Mucosa of descending colon (tissue), 3 donors: Measurements from ENCODE around the gene ATOSA. TPM values are rescaled to one million over a fixed set of nuclear protein-coding genes. Genes with fewer than 3 reads are reported as not detected.
A peak's percentile ranks its signal among the peaks of the same experiment; 100 is the strongest.

ENCODE experiments used
- ATAC-seq: fragments of 200-7000 bp; cut with Tn5 transposase; one replicate; pipeline ENCODE4 v1.9.1; 2020; ENCODE audit warnings: mild to moderate bottlenecking, moderate library complexity
- DNase-seq, 3 donors: peaks; one replicate each; pipeline ENCODE4 v3.0.0-alpha.2; 2020
- H3K36me3 ChIP-seq: fragments of 200-600 bp; one replicate; pipeline ENCODE4 v1.8.0; 2021; ENCODE audit warnings: low read depth, mild to moderate bottlenecking
- H3K4me1 ChIP-seq: fragments of 200-600 bp; one replicate; pipeline ENCODE4 v1.8.0; 2021; ENCODE audit warnings: low read depth, mild to moderate bottlenecking
- H3K4me3 ChIP-seq: fragments of 200-600 bp; one replicate; pipeline ENCODE4 v1.8.0; 2021; ENCODE audit warnings: mild to moderate bottlenecking
- H3K9me3 ChIP-seq: fragments of 200-600 bp; one replicate; pipeline ENCODE4 v1.8.0; 2021; ENCODE audit warnings: mild to moderate bottlenecking
- intact Hi-C, 2 donors: fragments of 100-400 bp; cut with DNase I in 1 of 2; cut with micrococcal nuclease in 1 of 2; formaldehyde crosslinking; loops; one replicate each; pipeline versions ENCODE4 v1.11.0 to v1.11.1; 2022; cut with DNase I, micrococcal nuclease
- total RNA-seq, 3 donors: library from RNA; stranded (reverse); fragmentation: NEBNext Ultra II Directional in 2 of 3; extraction: Animal tissue kit (Norgen Biotek cat#: 25700) in 2 of 3; gene quantifications; one replicate each; pipeline versions ENCODE4 v1.2.1 to v1.2.4, GENCODE V29; 2021 to 2023
- TF ChIP-seq, protein P1 (sequence below): fragments of 200-600 bp; IDR thresholded peaks from one replicate; pipeline ENCODE4 v1.8.0; 2022; ENCODE audit warnings: antibody characterized with exemption, mild to moderate bottlenecking
- donor health status: DM: no; HTN: no; CAD: no; lungs with moderate emphysema.
- donor health status: DM: no; HTN: no; CAD: no.
- donor health status: DM: no; HTN: yes; CAD: no.

ATOSA gene
- total RNA-seq, 3 donors from 2014 or later = 45.3 to 77.0 (median 53.1) TPM

DNA sequence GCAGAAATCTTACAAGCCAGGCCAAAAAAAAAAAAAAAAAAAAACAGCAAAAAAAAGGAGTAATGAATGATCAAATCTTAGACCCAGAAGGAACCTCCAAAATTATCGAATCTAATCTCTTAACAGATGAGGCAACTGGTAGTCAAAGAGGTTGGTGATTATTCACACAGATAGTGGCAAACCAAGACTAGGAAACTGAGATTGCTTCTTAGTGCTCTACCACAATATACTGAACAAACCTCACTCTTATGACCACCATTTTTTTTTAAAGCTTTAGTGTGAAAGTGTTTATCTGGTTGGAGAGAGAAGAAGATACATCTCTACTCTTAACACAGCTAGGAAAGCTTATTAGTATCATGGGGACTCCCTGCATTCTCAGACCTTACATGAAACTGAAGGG is 17.3 kb downstream of the ATOSA start:
- DNase-seq = no peak
- no peak overlapping the region for H3K4me3 ChIP-seq
- intact Hi-C loops = no loop called here
- no peaks in the 10 kb centered on the region for H3K9me3 ChIP-seq
- no peaks in the 10 kb centered on the region for H3K4me1 ChIP-seq
- no peaks in the 10 kb centered on the region for H3K36me3 ChIP-seq
- ATAC-seq = no peak
- TF ChIP-seq, protein P1, sequence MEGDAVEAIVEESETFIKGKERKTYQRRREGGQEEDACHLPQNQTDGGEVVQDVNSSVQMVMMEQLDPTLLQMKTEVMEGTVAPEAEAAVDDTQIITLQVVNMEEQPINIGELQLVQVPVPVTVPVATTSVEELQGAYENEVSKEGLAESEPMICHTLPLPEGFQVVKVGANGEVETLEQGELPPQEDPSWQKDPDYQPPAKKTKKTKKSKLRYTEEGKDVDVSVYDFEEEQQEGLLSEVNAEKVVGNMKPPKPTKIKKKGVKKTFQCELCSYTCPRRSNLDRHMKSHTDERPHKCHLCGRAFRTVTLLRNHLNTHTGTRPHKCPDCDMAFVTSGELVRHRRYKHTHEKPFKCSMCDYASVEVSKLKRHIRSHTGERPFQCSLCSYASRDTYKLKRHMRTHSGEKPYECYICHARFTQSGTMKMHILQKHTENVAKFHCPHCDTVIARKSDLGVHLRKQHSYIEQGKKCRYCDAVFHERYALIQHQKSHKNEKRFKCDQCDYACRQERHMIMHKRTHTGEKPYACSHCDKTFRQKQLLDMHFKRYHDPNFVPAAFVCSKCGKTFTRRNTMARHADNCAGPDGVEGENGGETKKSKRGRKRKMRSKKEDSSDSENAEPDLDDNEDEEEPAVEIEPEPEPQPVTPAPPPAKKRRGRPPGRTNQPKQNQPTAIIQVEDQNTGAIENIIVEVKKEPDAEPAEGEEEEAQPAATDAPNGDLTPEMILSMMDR = no peak

DNA sequence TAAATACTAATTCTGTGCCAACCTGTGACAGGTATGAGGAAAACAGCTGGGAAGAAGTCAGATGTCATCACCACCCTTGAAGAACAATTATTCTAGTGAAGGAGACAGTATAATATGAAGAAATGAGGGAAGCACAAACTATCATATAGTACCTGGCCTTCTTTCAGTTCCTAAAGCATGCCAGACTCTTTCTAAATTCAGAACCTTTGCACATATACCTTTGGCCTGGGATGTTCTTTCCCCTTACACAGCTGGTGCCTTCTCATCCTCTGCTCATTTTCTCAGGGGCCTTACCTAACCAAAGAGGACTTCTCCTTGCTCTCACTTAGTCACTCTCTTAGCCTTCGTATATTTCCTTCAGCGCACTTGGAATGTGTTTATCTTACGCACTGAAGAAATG is 19.0 kb downstream of the ATOSA start:
- intact Hi-C loops = no loop called here
- no peak for DNase-seq
- H3K4me3 ChIP-seq = no peak overlapping the region
- H3K4me1 ChIP-seq = no peaks in the 10 kb centered on the region
- TF ChIP-seq, protein P1 = no peak
- H3K9me3 ChIP-seq = no peaks in the 10 kb centered on the region
- H3K36me3 ChIP-seq = no peaks in the 10 kb centered on the region
- ATAC-seq = no peak

DNA sequence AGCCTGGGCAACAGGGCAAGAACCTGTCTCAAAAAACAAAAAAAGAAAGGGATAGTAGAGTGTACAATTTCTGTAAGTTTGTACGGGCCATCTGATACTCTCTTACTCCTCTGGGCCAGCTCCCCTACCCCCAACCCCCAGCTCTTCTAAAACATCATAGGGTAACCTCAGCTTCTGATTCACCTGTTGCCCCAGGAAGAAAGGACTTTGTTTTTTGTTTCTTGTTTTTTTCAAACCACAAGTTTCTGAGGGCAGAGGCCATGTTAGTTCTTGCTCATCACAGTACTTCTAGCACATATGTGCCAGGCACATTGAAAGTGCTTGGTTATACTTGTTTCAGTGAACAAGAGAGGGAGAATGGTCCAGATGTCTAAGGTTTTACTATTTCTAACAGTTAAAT is 20.2 kb downstream of the ATOSA start:
- DNase-seq = no peak
- TF ChIP-seq, protein P1 = no peak
- no peaks in the 10 kb centered on the region for H3K36me3 ChIP-seq
- H3K9me3 ChIP-seq = no peaks in the 10 kb centered on the region
- peak; percentile 31 for ATAC-seq
- no peak overlapping the region for H3K4me3 ChIP-seq
- intact Hi-C loops = no loop called here
- H3K4me1 ChIP-seq = no peaks in the 10 kb centered on the region

DNA sequence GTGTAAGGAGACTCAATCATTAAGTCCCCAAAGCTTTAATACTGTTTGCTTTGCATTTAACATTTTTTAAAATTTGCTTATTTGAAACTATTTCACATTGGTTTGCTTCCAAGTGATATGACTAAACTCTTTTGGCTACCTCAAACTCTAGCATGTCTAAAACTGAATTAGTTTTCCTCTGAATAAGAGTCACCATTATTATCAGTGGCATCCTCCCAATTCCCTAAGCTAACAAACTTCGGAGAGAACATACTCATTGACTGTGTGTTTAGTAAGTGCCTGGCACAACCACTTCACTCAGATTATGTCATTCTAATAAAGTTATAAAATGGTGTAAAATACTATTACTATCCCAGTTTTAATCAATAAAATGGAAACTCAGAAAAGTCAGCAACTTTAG is 21.9 kb downstream of the ATOSA start:
- intact Hi-C loops = no loop called here
- DNase-seq (no peak), ATAC-seq (no peak)
- no peak overlapping the region for H3K4me3 ChIP-seq
- TF ChIP-seq, protein P1 = no peak
- H3K4me1 ChIP-seq = peaks cover 10% of the 10 kb centered on the region
- no peaks in the 10 kb centered on the region for H3K36me3 ChIP-seq
- no peaks in the 10 kb centered on the region for H3K9me3 ChIP-seq

DNA sequence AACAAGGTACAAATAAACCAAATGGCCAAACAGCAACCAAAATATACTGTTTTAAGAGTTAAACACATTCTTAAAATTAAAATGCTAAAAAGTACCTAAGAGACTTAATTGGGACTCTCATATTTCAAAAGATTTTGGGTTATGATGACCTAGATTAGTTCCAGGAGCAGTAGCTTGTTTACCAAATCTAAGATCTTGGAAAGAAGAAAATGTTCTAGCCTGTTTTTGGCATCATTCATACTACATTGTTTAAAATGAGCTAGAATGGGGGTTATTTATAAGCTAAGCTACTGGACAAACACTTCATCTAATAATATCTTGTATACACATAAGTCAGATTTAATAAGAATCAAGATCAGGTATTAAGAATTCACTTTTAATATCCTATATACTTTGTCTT is 22.8 kb downstream of the ATOSA start:
- intact Hi-C loops = no loop called here

More for the DNA sequence above, 22.8 kb downstream of the ATOSA start:
- Histone ChIP-seq H3K4me1 (peaks cover 10% of the 10 kb centered on the region), H3K9me3 (no peaks in the 10 kb centered on the region), H3K36me3 (no peaks in the 10 kb centered on the region), H3K4me3 (no peak overlapping the region)
- DNase-seq = no peak
- no peak for ATAC-seq
- TF ChIP-seq, protein P1 = no peak
